SKM-1 treated with dmso at 0.1 percent for 144 hours (cell line): ENCODE data around the gene CDH22.

Experiments
- DNase-seq: peaks from one replicate; lab custom pipeline; 2025; ENCODE audit not compliant: unreplicated experiment; lab: John Stamatoyannopoulos, UW

Gene CDH22

GRCh38 chr20:46174469-46175126 lies 133.7 kb downstream of the CDH22 start:
- DNase-seq = peak; percentile 7

- no peak for DNase-seq
These were observed 134.4 kb downstream of the CDH22 start for GRCh38 chr20:46173652-46174468.

- DNase-seq = no peak
These were observed 135.2 kb downstream of the CDH22 start for GRCh38 chr20:46172961-46173536.

DNA sequence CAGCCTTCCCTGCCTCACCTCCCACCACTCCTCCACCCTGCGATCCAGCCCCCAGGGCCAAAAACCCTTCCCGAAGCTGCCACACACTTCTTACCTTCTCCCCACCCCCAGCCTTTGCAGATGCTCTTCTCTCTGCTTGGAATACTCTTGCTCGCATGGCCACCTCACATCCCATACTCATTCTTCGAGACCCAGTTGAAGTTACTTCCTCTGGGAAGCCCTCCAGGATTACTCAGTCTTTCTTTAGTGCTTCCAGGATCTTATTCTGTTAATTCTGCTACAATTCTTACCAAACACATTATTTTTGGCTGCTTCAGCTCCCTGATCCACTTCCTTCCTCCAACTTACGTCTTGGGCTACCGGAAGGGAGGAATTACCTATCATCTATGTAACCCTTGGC lies 135.8 kb downstream of the CDH22 start:
- no peak for DNase-seq

- DNase-seq = peak; percentile 24
These were observed 136.4 kb downstream of the CDH22 start for GRCh38 chr20:46171909-46172308.

- DNase-seq = no peak
These were observed 136.8 kb downstream of the CDH22 start for GRCh38 chr20:46171476-46171875.

- DNase-seq = no peak
These were observed 138.8 kb downstream of the CDH22 start for GRCh38 chr20:46169245-46170171.

GRCh38 chr20:46168438-46168837 lies 139.9 kb downstream of the CDH22 start:
- DNase-seq = no peak

DNA sequence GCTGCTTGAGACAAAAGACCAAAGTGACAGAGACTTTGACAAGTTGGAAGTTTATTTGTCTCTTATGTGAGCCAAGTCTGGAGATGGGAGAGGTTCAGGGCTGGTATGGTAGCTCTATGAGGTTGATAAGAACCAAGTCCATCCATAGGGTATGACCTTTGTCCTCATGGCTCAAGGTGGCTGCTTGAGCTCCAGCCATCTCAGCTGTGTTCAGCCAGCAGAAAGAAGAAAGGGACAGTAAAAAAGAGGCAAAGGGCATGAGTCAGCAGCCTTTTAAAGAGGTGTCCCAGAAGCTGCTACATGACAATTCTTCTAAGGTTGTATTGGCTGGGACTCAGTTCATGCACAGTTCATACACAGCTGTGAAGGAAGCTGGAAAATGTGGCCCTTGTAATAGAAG lies 141.2 kb downstream of the CDH22 start:
- DNase-seq = no peak

DNA sequence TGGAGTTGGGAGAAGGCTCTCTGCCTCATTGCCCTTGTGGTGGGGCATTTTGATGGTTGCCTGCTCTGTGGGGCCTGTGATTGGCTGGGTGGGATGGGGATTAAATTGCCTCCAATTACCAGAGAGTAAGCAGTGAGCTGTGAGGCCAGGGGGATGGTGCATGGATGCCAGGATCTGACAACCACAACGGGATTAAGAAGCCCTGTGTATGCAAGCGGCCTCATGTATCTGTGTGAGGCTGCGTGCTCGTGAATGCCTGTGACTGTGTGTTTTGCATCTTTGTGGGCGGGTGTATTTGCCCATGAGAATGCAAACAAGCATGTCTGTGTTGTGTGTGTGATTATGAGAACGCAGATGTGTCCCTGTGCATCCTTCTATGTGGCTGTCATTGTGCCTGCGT lies 144.0 kb downstream of the CDH22 start:
- DNase-seq = no peak

GRCh38 chr20:46161921-46162320 lies 146.4 kb downstream of the CDH22 start:
- no peak for DNase-seq

DNA sequence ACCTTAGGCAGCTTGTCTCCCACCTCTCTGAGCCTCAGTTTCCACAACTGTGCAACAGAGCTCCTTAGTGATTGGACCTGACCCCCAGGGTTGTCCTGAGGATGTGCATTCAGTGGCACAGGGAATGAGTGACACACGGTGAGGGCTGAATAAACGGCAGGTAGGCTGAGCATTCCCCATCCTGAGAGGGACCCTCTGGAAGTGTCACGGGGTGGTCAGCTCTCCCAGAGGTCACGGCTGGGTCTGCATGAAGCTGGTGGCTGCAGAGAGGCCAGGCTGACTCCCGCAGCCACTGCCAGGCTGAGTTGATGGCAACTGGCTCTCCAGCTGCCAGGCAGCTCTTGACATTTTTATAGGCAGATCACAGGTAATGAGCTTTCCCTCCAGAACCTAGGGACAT lies 147.6 kb downstream of the CDH22 start:
- no peak for DNase-seq

- DNase-seq = no peak
These were observed 149.0 kb downstream of the CDH22 start for GRCh38 chr20:46159101-46159897.

DNA sequence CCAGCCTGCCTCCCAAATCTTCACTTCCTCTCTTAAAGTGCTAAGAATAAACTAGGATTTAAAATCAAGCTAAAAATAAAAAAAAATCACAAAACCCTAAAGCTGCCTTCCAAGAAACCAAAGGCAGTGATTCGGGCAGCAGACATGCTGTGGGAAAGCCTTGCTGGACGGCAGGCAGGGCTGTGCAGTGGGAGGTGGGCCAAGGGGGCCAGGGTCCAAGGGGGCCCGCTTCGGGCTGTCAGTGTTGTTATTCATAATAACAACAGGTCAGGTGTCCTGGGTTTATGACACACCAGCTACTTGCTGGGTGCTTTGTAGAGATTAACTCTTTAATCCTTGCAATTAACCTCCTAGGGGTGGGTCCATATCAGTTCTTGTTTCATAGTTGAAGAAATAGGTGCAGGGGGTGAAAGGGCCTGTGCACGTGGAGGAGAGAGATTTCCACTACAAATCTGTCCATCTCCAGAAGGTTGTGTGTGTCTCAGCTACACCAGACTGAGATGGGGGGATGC lies 149.8 kb downstream of the CDH22 start:
- DNase-seq = no peak

DNA sequence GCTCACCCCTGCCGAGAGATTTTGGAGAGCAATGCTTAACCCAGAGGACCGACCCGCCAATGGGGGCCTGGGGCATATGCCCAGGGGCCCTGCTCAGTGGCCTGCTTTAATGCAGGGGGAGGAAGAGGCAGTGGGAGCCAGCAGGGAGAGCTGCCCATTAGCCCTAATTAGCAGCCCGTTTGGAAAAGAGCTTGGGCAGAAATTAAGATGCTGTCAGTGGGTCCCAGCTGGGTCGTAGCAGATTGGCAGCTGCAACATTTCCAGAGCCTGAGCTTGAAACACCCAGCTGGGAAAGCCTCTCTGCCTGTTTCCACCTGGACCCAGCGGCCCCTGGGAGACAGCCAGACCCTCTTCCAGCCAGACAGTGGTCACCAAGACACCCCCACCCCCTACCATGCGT lies 150.7 kb downstream of the CDH22 start:
- no peak for DNase-seq

DNA sequence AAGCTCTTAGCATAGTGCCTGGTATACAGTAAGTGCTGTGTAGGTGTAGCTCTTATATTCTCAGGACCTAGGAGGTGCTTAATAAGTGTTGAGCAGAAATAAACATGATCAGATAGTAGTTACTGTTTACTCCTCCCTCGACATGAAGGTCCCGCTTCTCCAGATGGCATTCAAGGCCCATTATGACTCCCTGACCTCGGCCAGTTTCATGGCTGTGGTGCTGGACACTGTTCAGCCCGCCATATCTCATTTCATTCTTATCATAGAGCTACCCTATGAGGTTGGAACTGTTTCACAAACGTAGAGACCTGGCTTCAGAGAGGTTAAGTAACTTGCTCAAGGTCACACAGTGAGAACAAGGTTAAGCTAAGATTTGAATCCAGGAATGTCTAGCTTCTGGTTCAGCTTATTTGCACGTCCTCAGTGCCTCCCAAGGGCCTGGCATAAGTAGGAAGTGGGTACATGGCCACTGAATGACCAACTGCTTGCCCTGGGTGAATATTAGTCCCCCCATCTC lies 151.2 kb downstream of the CDH22 start:
- no peak for DNase-seq

- DNase-seq = no peak
These were observed 152.2 kb downstream of the CDH22 start for GRCh38 chr20:46156065-46156464.

DNA sequence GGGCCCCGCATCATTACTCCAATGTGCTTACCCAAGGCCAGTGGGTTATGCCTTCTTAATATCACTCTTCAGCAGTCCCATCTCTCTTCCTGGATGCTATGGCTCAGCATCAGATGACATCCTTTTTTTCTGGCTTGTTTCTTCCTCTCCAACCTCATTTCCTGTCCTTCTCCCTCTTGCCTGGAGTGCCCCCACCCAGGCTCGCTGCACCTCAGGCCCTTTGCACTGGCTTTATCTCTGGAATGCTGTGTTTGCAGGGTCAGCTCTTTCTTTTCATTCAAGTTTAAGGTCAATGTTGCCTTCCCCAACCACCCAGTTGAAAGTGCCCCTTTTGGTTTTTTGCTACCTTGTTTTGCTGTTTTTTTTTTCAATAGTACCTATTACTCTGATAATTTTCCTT lies 153.5 kb downstream of the CDH22 start:
- DNase-seq = no peak

DNA sequence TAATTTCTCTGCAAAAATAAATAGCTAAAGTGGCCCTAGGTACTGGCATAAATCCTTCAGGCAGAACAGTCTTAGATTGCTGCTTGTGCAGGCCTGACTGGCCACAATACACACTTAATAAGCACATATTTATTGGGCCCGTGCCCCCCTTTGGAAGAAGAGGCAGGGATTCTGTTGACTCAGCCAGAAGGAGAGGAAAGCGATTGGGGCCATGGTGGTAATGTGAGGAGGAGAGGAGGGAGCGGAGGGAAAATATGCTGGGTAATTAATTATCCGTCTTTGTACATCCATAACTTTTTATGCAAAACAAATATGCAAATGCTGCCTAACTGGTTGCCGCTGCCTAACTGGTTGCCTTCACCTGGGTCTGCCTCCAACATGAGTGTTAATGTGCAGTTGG lies 154.0 kb downstream of the CDH22 start:
- DNase-seq = no peak
